Measurements from ENCODE around the gene SETD6.

The SETD6 gene

GRCh38 chr16:58507963-58508670 is 7.2 kb upstream of the SETD6 start:
- no peak for DNase-seq

- DNase-seq: no peak
These were observed 6.6 kb upstream of the SETD6 start for GRCh38 chr16:58508671-58509251.

GRCh38 chr16:58509256-58510096 is 5.8 kb upstream of the SETD6 start:
- no peak for DNase-seq

- no peak for DNase-seq
These were observed 5.1 kb upstream of the SETD6 start for GRCh38 chr16:58510097-58510775.

GRCh38 chr16:58510776-58511628 is 4.3 kb upstream of the SETD6 start:
- DNase-seq: no peak

GRCh38 chr16:58511933-58512815 is 3.1 kb upstream of the SETD6 start:
- DNase-seq: peak; percentile 54

- no peak for DNase-seq
These were observed 1.4 kb upstream of the SETD6 start for GRCh38 chr16:58513874-58514273.

GRCh38 chr16:58515871-58516767 is 802 bp downstream of the SETD6 start:
- DNase-seq: peak; percentile 53

GRCh38 chr16:58516768-58517107 is 1.4 kb downstream of the SETD6 start:
- no peak for DNase-seq

- DNase-seq: no peak
These were observed 3.0 kb downstream of the SETD6 start for GRCh38 chr16:58518083-58518979.

GRCh38 chr16:58518980-58519368 is 3.7 kb downstream of the SETD6 start:
- no peak for DNase-seq

- no peak for DNase-seq
These were observed 4.4 kb downstream of the SETD6 start for GRCh38 chr16:58519707-58520106.

- no peak for DNase-seq
These were observed 14.9 kb downstream of the SETD6 start for GRCh38 chr16:58530179-58530578.

- no peak for DNase-seq
These were observed 17.1 kb downstream of the SETD6 start for GRCh38 chr16:58532414-58532813.

- no peak for DNase-seq
These were observed 18.6 kb downstream of the SETD6 start for GRCh38 chr16:58533751-58534470.

GRCh38 chr16:58535100-58535499 is 19.8 kb downstream of the SETD6 start:
- no peak for DNase-seq

- DNase-seq: no peak
These were observed 21.0 kb downstream of the SETD6 start for GRCh38 chr16:58536278-58536677.
